GM12878 (cell line): ENCODE measurements around the gene SNHG17. TPM values are rescaled to one million over a fixed set of nuclear protein-coding genes. Genes with fewer than 3 reads are reported as not detected.

Source experiments
- ATAC-seq: fragments of 200-7000 bp; cut with Tn5 transposase; 3 replicates; pipeline ENCODE4 v1.9.1; 2020; ENCODE audit warnings: mild to moderate bottlenecking, moderate library complexity
- BruUV-seq: library from RNA; stranded (reverse); fragments of 400-500 nt; replicated peaks from 2 replicates; lab custom pipeline; 2021; lab: Mats Ljungman, UMichigan
- CTCF ChIA-PET: fragments of 300-600 bp; sonication (Branson Sonifier 250); formaldehyde crosslinking; extraction: SDS; loops from one replicate; lab custom pipeline; 2021; ENCODE audit warnings: inconsistent platforms; lab: Yijun Ruan, JAX
- POLR2A ChIA-PET: fragments of 350-600 bp; formaldehyde crosslinking; extraction: SDS; loops from one replicate; lab custom pipeline; 2021; ENCODE audit warnings: inconsistent platforms; lab: Charles Lee
- RAD21 ChIA-PET: fragments of 300-600 bp; sonication (Branson Sonifier 250); formaldehyde crosslinking; loops from one replicate; lab custom pipeline; 2023; ENCODE audit warnings: antibody characterized with exemption; ENCODE audit not compliant: unreplicated experiment; lab: Charles Lee
- SMC1A ChIA-PET: fragments of 300-600 bp; sonication (Branson Sonifier 250); formaldehyde crosslinking; loops from one replicate; lab custom pipeline; 2023; ENCODE audit not compliant: unreplicated experiment, uncharacterized antibody; lab: Charles Lee
- DNase-seq: peaks from one replicate; pipeline ENCODE4 v3.0.0-alpha.2; 2011; ENCODE audit warnings: low read depth, low spot score
- FAIRE-seq: peaks from 3 replicates; lab custom pipeline; 2011; peaks lifted over from hg19 to GRCh38; lab: Jason Lieb, UNC
- H2AFZ ChIP-seq: 2 replicates; pipeline ENCODE4 v1.6.0; 2011; ENCODE audit warnings: low read depth, low read length, control low read depth; ENCODE audit not compliant: control insufficient read depth
- H3K27ac ChIP-seq: 2 replicates; pipeline ENCODE4 v1.5.1; 2011; ENCODE audit warnings: control low read depth; ENCODE audit not compliant: control insufficient read depth, insufficient read depth
- H3K27me3 ChIP-seq, 2 experiments: replicated peaks in 1 of 2; 2 replicates each; pipeline versions ENCODE4 v1.6.0 to v1.6.1; 2011; ENCODE audit warnings: low read length in 1 of 2; ENCODE audit not compliant: control insufficient read depth in 2 of 2, insufficient read depth in 2 of 2
- H3K36me3 ChIP-seq, 2 experiments: 2 replicates each; pipeline ENCODE4 v1.5.1; 2011; ENCODE audit warnings: low read length in 1 of 2; ENCODE audit not compliant: control insufficient read depth in 2 of 2, insufficient read depth in 2 of 2
- H3K4me1 ChIP-seq: 2 replicates; pipeline ENCODE4 v1.6.1; 2011; ENCODE audit warnings: mild to moderate bottlenecking, low read length, moderate library complexity, mixed read lengths; ENCODE audit not compliant: control insufficient read depth, insufficient read depth
- H3K4me2 ChIP-seq: 2 replicates; pipeline ENCODE4 v1.6.0; 2011; ENCODE audit warnings: control low read depth; ENCODE audit not compliant: control insufficient read depth, insufficient read depth
- H3K4me3 ChIP-seq: fragments of 200-600 bp; sonication (generic); 2 replicates; pipeline ENCODE4 v1.5.1; 2016
- H3K79me2 ChIP-seq: 2 replicates; pipeline ENCODE4 v1.6.0; 2011; ENCODE audit warnings: low read length; ENCODE audit not compliant: control insufficient read depth, insufficient read depth
- H3K9ac ChIP-seq: 2 replicates; pipeline ENCODE4 v1.8.0; 2011; ENCODE audit warnings: low read length, control low read depth, mixed read lengths; ENCODE audit not compliant: control insufficient read depth, insufficient read depth
- H3K9me3 ChIP-seq: replicated peaks from 3 replicates; pipeline ENCODE4 v1.5.1; 2011; ENCODE audit warnings: mild to moderate bottlenecking, low read length; ENCODE audit not compliant: control insufficient read depth, insufficient read depth
- H4K20me1 ChIP-seq: 2 replicates; pipeline ENCODE4 v1.6.0; 2011; ENCODE audit not compliant: control insufficient read depth, insufficient read depth
- BMI1 ChIP-seq: fragments of 450-650 bp; IDR thresholded peaks from 2 replicates; pipeline ENCODE4 v1.6.1; 2016; ENCODE audit warnings: mild to moderate bottlenecking, moderate library complexity, borderline replicate concordance
- CEBPB ChIP-seq, 2 experiments: fragments of 150-350 bp in 1 of 2; IDR thresholded peaks; 2 replicates each; pipeline ENCODE4 v1.6.1; 2012 to 2014; ENCODE audit warnings: low read depth in 2 of 2, low read length in 2 of 2, borderline replicate concordance in 1 of 2, inconsistent platforms in 1 of 2
- CUX1 ChIP-seq: IDR thresholded peaks from 2 replicates; pipeline ENCODE4 v1.6.1; 2012; ENCODE audit warnings: improper control_type of control experiment, low read depth, low read length; ENCODE audit not compliant: insufficient replicate concordance
- EED ChIP-seq: sonication (generic); IDR thresholded peaks from 2 replicates; pipeline ENCODE4 v1.6.1; 2016; ENCODE audit warnings: antibody characterized with exemption, low read depth
- FOS ChIP-seq: IDR thresholded peaks from 3 replicates; pipeline ENCODE4 v1.6.1; 2011; ENCODE audit warnings: borderline replicate concordance; ENCODE audit not compliant: insufficient read length; ENCODE audit errors: extremely low read depth
- HDGF ChIP-seq: fragments of 450-650 bp; IDR thresholded peaks from 2 replicates; pipeline ENCODE4 v1.6.1; 2016; ENCODE audit warnings: antibody characterized with exemption
- MXI1 ChIP-seq: fragments of 150-350 bp; IDR thresholded peaks from 2 replicates; pipeline ENCODE4 v1.6.1; 2011; ENCODE audit warnings: low read depth, mild to moderate bottlenecking, inconsistent platforms, low read length, improper control_type of control experiment
- PKNOX1 ChIP-seq: fragments of 450-650 bp; IDR thresholded peaks from 2 replicates; pipeline ENCODE4 v1.6.1; 2016; ENCODE audit warnings: mild to moderate bottlenecking
- RBBP5 ChIP-seq: fragments of 200-600 bp; sonication (generic); conservative IDR thresholded peaks from 2 replicates; pipeline ENCODE4 v1.6.1; 2016
- RCOR1 ChIP-seq: conservative IDR thresholded peaks from 2 replicates; pipeline ENCODE4 v1.6.1; 2012; ENCODE audit warnings: low read depth, low read length, improper control_type of control experiment
- SP1 ChIP-seq: IDR thresholded peaks from one replicate; pipeline ENCODE4 v1.6.1; 2011; ENCODE audit warnings: low read depth, low read length
- STAT3 ChIP-seq: IDR thresholded peaks from 2 replicates; pipeline ENCODE4 v1.6.1; 2011; ENCODE audit warnings: low read depth, low read length, improper control_type of control experiment
- TARDBP ChIP-seq: IDR thresholded peaks from 2 replicates; pipeline ENCODE4 v1.6.1; 2016; ENCODE audit warnings: borderline replicate concordance
- TBL1XR1 ChIP-seq: IDR thresholded peaks from 2 replicates; pipeline ENCODE4 v1.6.1; 2012; ENCODE audit warnings: low read depth, low read length, improper control_type of control experiment
- YBX1 ChIP-seq: fragments of 450-650 bp; IDR thresholded peaks from 2 replicates; pipeline ENCODE4 v1.6.1; 2016; ENCODE audit warnings: antibody characterized with exemption
- YY1 ChIP-seq: IDR thresholded peaks from 2 replicates; pipeline ENCODE4 v1.6.1; 2011; ENCODE audit warnings: low read depth, mild to moderate bottlenecking, low read length
- ZNF687 ChIP-seq: fragments of 450-650 bp; IDR thresholded peaks from 2 replicates; pipeline ENCODE4 v1.6.1; 2017; ENCODE audit warnings: mild to moderate bottlenecking, moderate library complexity
- WGBS: methylation state at CpG from one replicate; pipeline ENCODE4 v1.1.6; 2016; ENCODE audit warnings: low lambda C conversion rate; ENCODE audit not compliant: insufficient replicate concordance, insufficient coverage; ENCODE audit errors: missing lambda C conversion rate; 5-methylcytosine and 5-hydroxymethylcytosine counted together
- in situ Hi-C: fragments of 300-500 bp; cut with MboI; formaldehyde crosslinking; loops from 9 replicates; pipeline ENCODE4 v1.14.3; 2018; ENCODE audit warnings: mixed read lengths
- intact Hi-C: fragments of 100-400 bp; cut with micrococcal nuclease; formaldehyde crosslinking; loops from one replicate; pipeline ENCODE4 v1.14.2; 2022; ENCODE audit not compliant: unreplicated experiment
- polyA plus RNA-seq, 11 experiments: library from polyadenylated mRNA; depleted of rRNA in 4 of 11; unstranded in 6 of 11; stranded (reverse) in 5 of 11; fragments of >200 nt; fragmentation: Nextera tagmentation in 4 of 11; fragmentation: Illumina TruSeq in 1 of 11; extraction: Ambion mirVana in 4 of 11; extraction: Trizol in 1 of 11; gene quantifications; 1 replicate in 1 of 11; 2 replicates in 10 of 11; pipeline versions ENCODE4 v1.2.1 to v1.2.3, GENCODE V29; 2011 to 2016; ENCODE audit warnings: inconsistent platforms in 2 of 11, missing spikeins in 2 of 11, low read depth in 1 of 11
- total RNA-seq, 4 experiments: library from RNA; depleted of rRNA in 3 of 4; stranded (reverse); fragments of >200 nt in 3 of 4; fragmentation: Illumina TruSeq in 1 of 4; extraction: Trizol in 1 of 4; gene quantifications; 2 replicates each; pipeline versions ENCODE4 v1.2.1 to v1.2.3, GENCODE V29; 2013 to 2021

The SNHG17 gene
- total and polyA plus RNA-seq, 10 of the 15 experiments (the other 5 are each of a cell fraction or from before 2014, with no cell fraction given) = 20.8 to 63.0 (median 33.9) TPM

GRCh38 chr20:38402816-38403215 lies 32.3 kb downstream of the SNHG17 start:
- BruUV-seq = no TSS peak
- Histone ChIP-seq H3K9me3 (no peaks in the 10 kb centered on the region), H3K27ac (no peak overlapping the region), H3K79me2 (no peaks in the 10 kb centered on the region), H3K27me3 (no peaks in the 10 kb centered on the region), H3K36me3 (no peaks in the 10 kb centered on the region), H2AFZ (no peak overlapping the region), H4K20me1 (no peaks in the 10 kb centered on the region), H3K4me3 (no peak overlapping the region), H3K4me1 (no peaks in the 10 kb centered on the region), H3K9ac (no peak overlapping the region), H3K4me2 (no peak overlapping the region)
- intact Hi-C loops = no loop called here
- FAIRE-seq = no peak
- no peak for DNase-seq
- ATAC-seq = no peak
- 89% methylated on average over 8 of the region's 8 CpGs for WGBS
- SMC1A ChIA-PET = no interaction called here
- CTCF ChIA-PET = no interaction called here
- RAD21 ChIA-PET = no interaction called here
- in situ Hi-C loops = no loop called here
- POLR2A ChIA-PET = no interaction called here
- TF ChIP-seq CEBPB (IDR thresholded peaks at IDR 0.05; ENCODE audit: borderline replicate concordance in 1 of 2, low read depth in 2 of 2, low read length in 2 of 2) = no peak
- no peak for TF ChIP-seq RCOR1
- no peak for TF ChIP-seq YBX1
- TF ChIP-seq CUX1 = no peak
- no peak for TF ChIP-seq ZNF687
- TF ChIP-seq STAT3 = no peak
- TF ChIP-seq SP1 = no peak
- no peak for TF ChIP-seq YY1
- no peak for TF ChIP-seq MXI1
- TF ChIP-seq BMI1 = no peak
- TF ChIP-seq TBL1XR1 = no peak
- TF ChIP-seq RBBP5 = no peak
- TF ChIP-seq TARDBP = no peak
- TF ChIP-seq EED = no peak
- TF ChIP-seq FOS = no peak
- no peak for TF ChIP-seq PKNOX1
- TF ChIP-seq HDGF = no peak
